HEK293 (cell line): Measurements from ENCODE around the gene CYB5B.

ENCODE experiments used
- CTCF ChIA-PET: fragments of 350-600 bp; formaldehyde crosslinking; extraction: SDS; loops from one replicate; lab custom pipeline; 2021; ENCODE audit warnings: antibody characterized with exemption; lab: Yijun Ruan, JAX
- POLR2A ChIA-PET: fragments of 300-600 bp; formaldehyde crosslinking; extraction: SDS; loops from one replicate; lab custom pipeline; 2020; ENCODE audit warnings: antibody characterized with exemption, inconsistent platforms; lab: Yijun Ruan, JAX
- H3K27ac ChIP-seq: fragments of 200-500 bp; sonication (Bioruptor generic); 2 replicates; pipeline ENCODE4 v1.5.1; 2014; ENCODE audit warnings: low read depth, low read length, control low read depth, inconsistent platforms; ENCODE audit errors: extremely low read depth
- H3K36me3 ChIP-seq, 2 experiments: fragments of 200-500 bp in 1 of 2; sonication (Bioruptor generic) in 1 of 2; 1 replicate in 1 of 2; 2 replicates in 1 of 2; pipeline ENCODE4 v1.5.1; 2014 to 2017; ENCODE audit warnings: inconsistent platforms in 2 of 2, low read length in 2 of 2; ENCODE audit not compliant: control insufficient read depth in 2 of 2, insufficient read depth in 1 of 2
- H3K4me1 ChIP-seq: fragments of 200-500 bp; sonication (Bioruptor generic); 2 replicates; pipeline ENCODE4 v1.5.1; 2014; ENCODE audit warnings: mild to moderate bottlenecking, low read length, inconsistent platforms; ENCODE audit not compliant: control insufficient read depth, insufficient read depth
- H3K4me3 ChIP-seq: 2 replicates; pipeline ENCODE4 v1.5.1; 2011; ENCODE audit warnings: low read depth, mild to moderate bottlenecking, control low read depth, low read length, moderate library complexity
- H3K9me3 ChIP-seq: fragments of 200-500 bp; sonication (Bioruptor generic); 2 replicates; pipeline ENCODE4 v1.5.1; 2014; ENCODE audit warnings: low read depth, low read length, inconsistent platforms; ENCODE audit not compliant: control insufficient read depth, insufficient read depth
- FEZF1 ChIP-seq: fragments of 450-650 bp; formaldehyde crosslinking; IDR thresholded peaks from 2 replicates; pipeline ENCODE4 v1.5.1; 2016; ENCODE audit warnings: missing biosample characterization, missing genetic modification characterization
- IKZF3 ChIP-seq: fragments of 450-650 bp; IDR thresholded peaks from 2 replicates; pipeline ENCODE4 v1.5.0; 2018; ENCODE audit warnings: missing biosample characterization, mild to moderate bottlenecking, missing genetic modification characterization, moderate library complexity
- MZF1 ChIP-seq: fragments of 450-650 bp; formaldehyde crosslinking; IDR thresholded peaks from 2 replicates; pipeline ENCODE4 v1.5.1; 2017; ENCODE audit warnings: missing biosample characterization, missing genetic modification characterization, borderline replicate concordance
- PBX3 ChIP-seq: sonication (generic); formaldehyde crosslinking; IDR thresholded peaks from 2 replicates; pipeline ENCODE4 v1.8.1; 2022; ENCODE audit warnings: mild to moderate bottlenecking, moderate library complexity, missing genetic modification reagents
- PRDM1 ChIP-seq: fragments of 450-650 bp; formaldehyde crosslinking; IDR thresholded peaks from 2 replicates; pipeline ENCODE4; 2016; ENCODE audit warnings: missing biosample characterization, missing genetic modification characterization
- SP7 ChIP-seq: fragments of 450-650 bp; formaldehyde crosslinking; IDR thresholded peaks from 2 replicates; pipeline ENCODE4 v1.5.1; 2016; ENCODE audit warnings: missing biosample characterization, missing genetic modification characterization
- TRIM28 ChIP-seq: IDR thresholded peaks from 2 replicates; pipeline ENCODE4 v1.6.1; 2011; ENCODE audit warnings: low read length, control low read depth, borderline replicate concordance
- ZBTB20 ChIP-seq: fragments of 450-650 bp; formaldehyde crosslinking; IDR thresholded peaks from 2 replicates; pipeline ENCODE4 v1.5.1; 2016; ENCODE audit warnings: missing biosample characterization, missing genetic modification characterization
- ZBTB48 ChIP-seq: fragments of 450-650 bp; formaldehyde crosslinking; IDR thresholded peaks from 2 replicates; pipeline ENCODE4 v1.5.1; 2016; ENCODE audit warnings: missing biosample characterization, missing genetic modification characterization
- ZNF112 ChIP-seq: fragments of 450-650 bp; formaldehyde crosslinking; IDR thresholded peaks from 2 replicates; pipeline ENCODE4 v1.5.0; 2017; ENCODE audit warnings: missing biosample characterization, missing genetic modification characterization
- ZNF501 ChIP-seq: fragments of 450-650 bp; formaldehyde crosslinking; IDR thresholded peaks from 2 replicates; pipeline ENCODE4 v1.5.1; 2016; ENCODE audit warnings: missing biosample characterization, missing genetic modification characterization
- ZNF785 ChIP-seq: fragments of 450-650 bp; formaldehyde crosslinking; IDR thresholded peaks from 2 replicates; pipeline ENCODE4 v1.5.1; 2016; ENCODE audit warnings: missing biosample characterization, missing genetic modification characterization
- TF ChIP-seq, protein P1 (sequence below): fragments of 450-650 bp; formaldehyde crosslinking; IDR thresholded peaks from 2 replicates; pipeline ENCODE4 v1.5.1; 2016; ENCODE audit warnings: missing biosample characterization, missing genetic modification characterization
- TF ChIP-seq, protein P2 (sequence below): fragments of 450-650 bp; IDR thresholded peaks from 2 replicates; pipeline ENCODE4 v1.5.1; 2018; ENCODE audit warnings: missing biosample characterization, missing genetic modification characterization

The CYB5B gene

DNA sequence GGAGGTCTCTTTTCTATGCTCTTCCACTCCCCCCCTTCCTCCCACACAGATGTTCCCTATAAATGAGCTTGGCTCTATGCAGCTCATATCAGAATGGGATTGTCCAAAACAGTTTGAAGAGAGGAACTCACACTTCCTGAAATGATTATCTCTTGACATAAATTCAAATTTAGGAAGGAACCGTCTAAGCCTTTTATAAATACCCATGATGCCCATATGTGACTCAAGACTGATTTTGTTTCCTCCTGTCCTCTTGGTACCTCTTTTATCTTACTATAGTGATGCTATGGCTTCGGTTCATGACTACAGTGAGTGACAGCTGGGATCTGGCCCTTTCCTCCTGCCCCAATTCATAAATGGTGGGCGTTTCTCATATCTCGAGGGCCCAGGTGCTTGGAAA is 22.0 kb upstream of the CYB5B start:
- POLR2A ChIA-PET, result no interaction called here
- Histone ChIP-seq H3K4me3 (no peak overlapping the region), H3K36me3 (no peaks in the 10 kb centered on the region), H3K9me3 (no peaks in the 10 kb centered on the region), H3K4me1 (peaks cover 7% of the 10 kb centered on the region; the same call in 1 of the 2 replicates)
- CTCF ChIA-PET, result interaction anchor here (0.8 to 0.9 kb wide), 2 partner anchors 10 to 307 kb away, joined by 3 to 4 read pairs; no protein-coding TSS in a partner anchor
- TF ChIP-seq IKZF3 (tag by site-specific recombination) (no peak), ZNF785 (no peak), ZNF501 (no peak), ZNF112 (no peak)
- TF ChIP-seq, protein P1, sequence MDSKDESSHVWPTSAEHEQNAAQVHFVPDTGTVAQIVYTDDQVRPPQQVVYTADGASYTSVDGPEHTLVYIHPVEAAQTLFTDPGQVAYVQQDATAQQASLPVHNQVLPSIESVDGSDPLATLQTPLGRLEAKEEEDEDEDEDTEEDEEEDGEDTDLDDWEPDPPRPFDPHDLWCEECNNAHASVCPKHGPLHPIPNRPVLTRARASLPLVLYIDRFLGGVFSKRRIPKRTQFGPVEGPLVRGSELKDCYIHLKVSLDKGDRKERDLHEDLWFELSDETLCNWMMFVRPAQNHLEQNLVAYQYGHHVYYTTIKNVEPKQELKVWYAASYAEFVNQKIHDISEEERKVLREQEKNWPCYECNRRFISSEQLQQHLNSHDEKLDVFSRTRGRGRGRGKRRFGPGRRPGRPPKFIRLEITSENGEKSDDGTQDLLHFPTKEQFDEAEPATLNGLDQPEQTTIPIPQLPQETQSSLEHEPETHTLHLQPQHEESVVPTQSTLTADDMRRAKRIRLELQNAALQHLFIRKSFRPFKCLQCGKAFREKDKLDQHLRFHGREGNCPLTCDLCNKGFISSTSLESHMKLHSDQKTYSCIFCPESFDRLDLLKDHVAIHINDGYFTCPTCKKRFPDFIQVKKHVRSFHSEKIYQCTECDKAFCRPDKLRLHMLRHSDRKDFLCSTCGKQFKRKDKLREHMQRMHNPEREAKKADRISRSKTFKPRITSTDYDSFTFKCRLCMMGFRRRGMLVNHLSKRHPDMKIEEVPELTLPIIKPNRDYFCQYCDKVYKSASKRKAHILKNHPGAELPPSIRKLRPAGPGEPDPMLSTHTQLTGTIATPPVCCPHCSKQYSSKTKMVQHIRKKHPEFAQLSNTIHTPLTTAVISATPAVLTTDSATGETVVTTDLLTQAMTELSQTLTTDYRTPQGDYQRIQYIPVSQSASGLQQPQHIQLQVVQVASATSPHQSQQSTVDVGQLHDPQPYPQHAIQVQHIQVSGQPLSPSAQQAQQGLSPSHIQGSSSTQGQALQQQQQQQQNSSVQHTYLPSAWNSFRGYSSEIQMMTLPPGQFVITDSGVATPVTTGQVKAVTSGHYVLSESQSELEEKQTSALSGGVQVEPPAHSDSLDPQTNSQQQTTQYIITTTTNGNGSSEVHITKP, result peak; percentile 61
- TF ChIP-seq, all 188 proteins: peak for 1
- no peak overlapping the region for H3K27ac ChIP-seq

DNA sequence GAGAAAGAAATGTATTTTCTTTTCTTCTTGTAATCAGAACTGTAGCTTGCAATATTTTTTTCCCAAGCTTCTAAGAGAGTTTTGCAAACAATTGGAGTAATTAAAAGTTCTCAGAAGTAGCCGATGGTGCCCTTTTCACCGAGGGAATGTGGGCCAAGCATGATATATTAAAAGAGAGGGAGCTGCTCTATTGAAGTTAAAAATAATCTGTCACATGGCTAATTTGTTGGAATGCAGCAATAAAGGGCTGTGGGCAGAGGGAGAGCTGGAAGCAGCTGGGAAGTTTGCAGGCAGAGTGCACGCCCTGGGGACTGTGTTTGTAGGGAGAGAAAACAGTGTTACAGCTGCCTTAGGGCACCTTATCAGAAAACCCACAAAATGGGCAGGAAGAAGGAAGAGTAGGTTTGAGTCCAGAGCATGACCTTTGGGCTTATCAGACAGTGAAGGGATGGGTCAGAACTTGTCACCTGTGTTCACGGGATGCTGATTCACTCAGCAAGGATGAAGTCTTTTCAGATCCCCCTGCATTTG is 20.1 kb upstream of the CYB5B start:
- ChIA-PET POLR2A (interaction anchor here (0.7 to 1.8 kb wide), 5 partner anchors 8 to 350 kb away, joined by 3 to 5 read pairs (median 4); partner anchors contain the start of genes CYB5B and NOB1), CTCF (interaction anchor here (0.6 to 1.4 kb wide), 8 partner anchors 8 to 350 kb away, joined by 3 to 7 read pairs (median 3); partner anchors contain the start of gene NOB1)
- TF ChIP-seq, protein P2, sequence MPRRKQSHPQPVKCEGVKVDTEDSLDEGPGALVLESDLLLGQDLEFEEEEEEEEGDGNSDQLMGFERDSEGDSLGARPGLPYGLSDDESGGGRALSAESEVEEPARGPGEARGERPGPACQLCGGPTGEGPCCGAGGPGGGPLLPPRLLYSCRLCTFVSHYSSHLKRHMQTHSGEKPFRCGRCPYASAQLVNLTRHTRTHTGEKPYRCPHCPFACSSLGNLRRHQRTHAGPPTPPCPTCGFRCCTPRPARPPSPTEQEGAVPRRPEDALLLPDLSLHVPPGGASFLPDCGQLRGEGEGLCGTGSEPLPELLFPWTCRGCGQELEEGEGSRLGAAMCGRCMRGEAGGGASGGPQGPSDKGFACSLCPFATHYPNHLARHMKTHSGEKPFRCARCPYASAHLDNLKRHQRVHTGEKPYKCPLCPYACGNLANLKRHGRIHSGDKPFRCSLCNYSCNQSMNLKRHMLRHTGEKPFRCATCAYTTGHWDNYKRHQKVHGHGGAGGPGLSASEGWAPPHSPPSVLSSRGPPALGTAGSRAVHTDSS (tag by site-specific recombination), result no peak
- TF ChIP-seq PRDM1 (tag by site-specific recombination) (0 out of 2 replicates have a peak, but pooled peaks have one; percentile 22), SP7 (0 out of 2 replicates have a peak, but pooled peaks have one; percentile 47), TRIM28 (0 out of 2 replicates have a peak, but pooled peaks have one; percentile 25), PBX3 (CRISPR knock-in tag) (no peak), ZBTB20 (tag by site-specific recombination) (peak; percentile 86), MZF1 (tag by site-specific recombination) (peak; percentile 25; the same call in 1 of the 2 replicates), ZBTB48 (tag by site-specific recombination) (peak; percentile 55; the same call in 1 of the 2 replicates), FEZF1 (peak; percentile 41)
- TF ChIP-seq, protein P1, result peak; percentile 66
- no peaks in the 10 kb centered on the region for H3K36me3 ChIP-seq
- no peak overlapping the region for H3K4me3 ChIP-seq
- H3K27ac ChIP-seq, result no peak overlapping the region; the same call in 1 of the 2 replicates
- H3K9me3 ChIP-seq, result no peaks in the 10 kb centered on the region
- peaks cover 7% of the 10 kb centered on the region; the same call in 1 of the 2 replicates for H3K4me1 ChIP-seq
